Activated naive CD8-positive, alpha-beta T cell treated with anti-CD3 and anti-CD28 coated beads for 36 hours (primary cell): ENCODE measurements around the gene KIRREL1. TPM values are rescaled to one million over a fixed set of nuclear protein-coding genes. Genes with fewer than 3 reads are reported as not detected.

Experiments
- DNase-seq: peaks from one replicate; pipeline ENCODE4 v3.0.0; 2021
- H3K27ac Mint-ChIP-seq: one replicate; pipeline ENCODE4 v1.8.0; 2022; ENCODE audit warnings: mild to moderate bottlenecking, moderate library complexity, mixed read lengths
- H3K27me3 Mint-ChIP-seq: one replicate; pipeline ENCODE4 v1.8.0; 2022; ENCODE audit warnings: mild to moderate bottlenecking, mixed read lengths
- H3K36me3 Mint-ChIP-seq: one replicate; pipeline ENCODE4 v1.8.0; 2021; ENCODE audit warnings: mild to moderate bottlenecking, mixed read lengths
- H3K4me1 Mint-ChIP-seq: one replicate; pipeline ENCODE4 v1.8.0; 2021; ENCODE audit warnings: mixed read lengths
- H3K4me3 Mint-ChIP-seq: one replicate; pipeline ENCODE4 v1.8.0; 2022; ENCODE audit warnings: mild to moderate bottlenecking, moderate library complexity, mixed read lengths
- H3K9me3 Mint-ChIP-seq: one replicate; pipeline ENCODE4 v1.8.0; 2022; ENCODE audit warnings: mixed read lengths
- total RNA-seq, 2 experiments: library from RNA; stranded (reverse); gene quantifications; one replicate each; pipeline ENCODE4 v1.2.3, GENCODE V29; 2021

The KIRREL1 gene
- total RNA-seq, 2 experiments from 2014 or later = 0.10 to 0.16 TPM

- Mint-ChIP-seq H3K36me3 (no peaks in the 10 kb centered on the region), H3K27me3 (no peaks in the 10 kb centered on the region), H3K9me3 (no peaks in the 10 kb centered on the region), H3K4me1 (no peaks in the 10 kb centered on the region), H3K4me3 (no peak overlapping the region), H3K27ac (no peak overlapping the region)
- DNase-seq = no peak
These were observed 55.1 kb downstream of the KIRREL1 start for GRCh38 chr1:158048371-158049067.

GRCh38 chr1:158049853-158050252, 56.4 kb downstream of the KIRREL1 start:
- Mint-ChIP-seq H3K4me1 (no peaks in the 10 kb centered on the region), H3K36me3 (no peaks in the 10 kb centered on the region), H3K27me3 (no peaks in the 10 kb centered on the region), H3K27ac (no peak overlapping the region), H3K9me3 (no peaks in the 10 kb centered on the region), H3K4me3 (no peak overlapping the region)
- DNase-seq = no peak

DNA sequence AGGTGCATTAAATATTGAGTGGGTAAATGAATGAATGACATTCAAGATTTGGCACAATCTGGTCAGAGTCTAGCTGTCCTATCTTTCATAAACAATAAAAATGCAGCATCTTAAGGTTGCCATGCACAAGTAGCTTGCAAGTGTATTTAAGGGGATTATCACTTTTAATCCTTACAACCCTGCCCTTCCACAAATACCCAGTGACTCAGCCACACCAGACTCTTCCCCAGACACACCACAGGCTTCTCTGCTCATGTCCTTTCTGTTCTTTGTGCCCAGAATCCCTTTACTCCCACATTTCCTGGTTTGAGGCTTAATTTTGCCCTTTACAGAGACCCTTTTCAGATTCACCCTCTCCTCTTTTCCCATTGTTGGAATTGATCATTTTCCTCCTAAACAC, 59.8 kb downstream of the KIRREL1 start:
- Mint-ChIP-seq H3K36me3 (no peaks in the 10 kb centered on the region), H3K9me3 (no peaks in the 10 kb centered on the region), H3K4me1 (no peaks in the 10 kb centered on the region), H3K27me3 (no peaks in the 10 kb centered on the region), H3K27ac (no peak overlapping the region), H3K4me3 (no peak overlapping the region)
- no peak for DNase-seq

DNA sequence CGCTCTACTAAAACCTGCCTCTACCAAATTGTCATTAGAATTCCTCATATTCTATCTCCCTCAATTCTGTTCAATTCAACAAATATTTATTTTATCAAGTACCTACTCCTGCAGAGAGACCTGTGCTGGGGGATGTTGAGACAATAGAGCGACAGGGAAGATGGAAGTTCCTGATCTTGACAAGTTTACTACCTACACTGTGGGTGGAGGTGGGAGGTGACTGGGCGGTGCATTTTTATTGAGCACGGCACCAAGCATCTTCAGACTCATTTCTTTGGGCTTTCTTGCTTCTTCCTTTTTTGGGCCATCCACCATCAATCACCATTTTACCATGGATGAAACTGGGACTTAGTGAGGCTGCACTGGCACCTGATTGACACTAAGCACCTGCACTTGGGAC, 61.3 kb downstream of the KIRREL1 start:
- no peaks in the 10 kb centered on the region for H3K36me3 Mint-ChIP-seq
- H3K27ac Mint-ChIP-seq = no peak overlapping the region
- no peaks in the 10 kb centered on the region for H3K27me3 Mint-ChIP-seq
- H3K9me3 Mint-ChIP-seq = no peaks in the 10 kb centered on the region
- no peaks in the 10 kb centered on the region for H3K4me1 Mint-ChIP-seq
- no peak overlapping the region for H3K4me3 Mint-ChIP-seq
- DNase-seq = no peak

GRCh38 chr1:158055854-158056253, 62.4 kb downstream of the KIRREL1 start:
- Mint-ChIP-seq H3K36me3 (no peaks in the 10 kb centered on the region), H3K27me3 (no peaks in the 10 kb centered on the region), H3K27ac (no peak overlapping the region), H3K4me3 (no peak overlapping the region), H3K9me3 (no peaks in the 10 kb centered on the region), H3K4me1 (no peaks in the 10 kb centered on the region)
- DNase-seq = no peak

GRCh38 chr1:158056498-158056897, 63.1 kb downstream of the KIRREL1 start:
- H3K27ac Mint-ChIP-seq = no peak overlapping the region
- no peaks in the 10 kb centered on the region for H3K27me3 Mint-ChIP-seq
- H3K36me3 Mint-ChIP-seq = no peaks in the 10 kb centered on the region
- no peaks in the 10 kb centered on the region for H3K4me1 Mint-ChIP-seq
- DNase-seq = no peak
- H3K4me3 Mint-ChIP-seq = no peak overlapping the region
- H3K9me3 Mint-ChIP-seq = no peaks in the 10 kb centered on the region

GRCh38 chr1:158058237-158058985, 65.0 kb downstream of the KIRREL1 start:
- H3K9me3 Mint-ChIP-seq = no peaks in the 10 kb centered on the region
- H3K4me1 Mint-ChIP-seq = no peaks in the 10 kb centered on the region
- H3K4me3 Mint-ChIP-seq = no peak overlapping the region
- no peaks in the 10 kb centered on the region for H3K36me3 Mint-ChIP-seq
- no peak for DNase-seq
- H3K27ac Mint-ChIP-seq = no peak overlapping the region
- H3K27me3 Mint-ChIP-seq = no peaks in the 10 kb centered on the region

- Mint-ChIP-seq H3K4me1 (no peaks in the 10 kb centered on the region), H3K27ac (no peak overlapping the region), H3K9me3 (no peaks in the 10 kb centered on the region), H3K36me3 (no peaks in the 10 kb centered on the region), H3K4me3 (no peak overlapping the region), H3K27me3 (no peaks in the 10 kb centered on the region)
- no peak for DNase-seq
These were observed 66.5 kb downstream of the KIRREL1 start for GRCh38 chr1:158059984-158060383.

DNA sequence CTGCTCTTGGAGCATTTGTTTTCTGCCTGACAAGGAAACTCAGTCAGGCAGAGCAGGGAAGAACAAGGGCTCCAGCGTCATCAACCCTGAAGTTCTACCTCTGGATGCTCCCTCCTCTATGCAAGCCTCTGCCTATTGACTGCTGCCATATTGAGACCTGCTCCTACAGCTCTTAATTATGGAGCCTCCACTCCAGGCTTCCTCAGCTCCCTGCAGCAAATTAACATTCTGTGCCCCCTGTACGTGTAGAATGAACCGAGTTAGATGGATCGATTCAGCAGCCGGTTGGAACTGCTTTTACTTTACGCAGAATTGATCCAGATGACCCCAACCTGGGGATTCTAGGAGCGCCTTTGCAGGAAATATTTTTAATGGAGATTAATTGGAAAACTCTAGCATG, 68.7 kb downstream of the KIRREL1 start:
- H3K36me3 Mint-ChIP-seq = no peaks in the 10 kb centered on the region
- no peaks in the 10 kb centered on the region for H3K4me1 Mint-ChIP-seq
- H3K27ac Mint-ChIP-seq = no peak overlapping the region
- H3K9me3 Mint-ChIP-seq = no peaks in the 10 kb centered on the region
- no peak for DNase-seq
- no peak overlapping the region for H3K4me3 Mint-ChIP-seq
- no peaks in the 10 kb centered on the region for H3K27me3 Mint-ChIP-seq

- H3K9me3 Mint-ChIP-seq = no peaks in the 10 kb centered on the region
- no peaks in the 10 kb centered on the region for H3K36me3 Mint-ChIP-seq
These were observed 74.2 kb downstream of the KIRREL1 start for GRCh38 chr1:158067662-158068061.

DNA sequence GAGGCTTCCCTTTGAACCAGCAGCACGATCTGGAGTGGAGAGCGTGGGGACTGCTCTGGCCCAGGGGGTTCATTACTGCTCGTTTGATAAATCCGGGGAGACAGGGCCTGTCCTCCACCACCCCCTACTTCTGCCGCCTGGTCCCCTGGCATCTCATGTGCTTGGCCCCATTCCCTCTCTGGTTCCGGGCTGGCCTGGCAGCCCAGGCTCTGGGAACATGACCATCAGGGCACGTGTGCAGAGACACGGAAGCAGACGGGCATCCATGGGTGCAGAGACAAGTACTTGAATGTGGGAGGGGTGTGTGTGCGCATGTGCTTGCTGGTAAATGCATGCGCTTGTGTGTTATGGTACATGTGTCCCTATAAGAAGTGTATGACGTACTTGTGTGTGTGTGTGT, 75.5 kb downstream of the KIRREL1 start:
- H3K27ac Mint-ChIP-seq = no peak overlapping the region
- H3K4me3 Mint-ChIP-seq = no peak overlapping the region
- no peaks in the 10 kb centered on the region for H3K4me1 Mint-ChIP-seq
- no peaks in the 10 kb centered on the region for H3K9me3 Mint-ChIP-seq
- no peak for DNase-seq
- H3K36me3 Mint-ChIP-seq = no peaks in the 10 kb centered on the region
- H3K27me3 Mint-ChIP-seq = no peaks in the 10 kb centered on the region

More at GRCh38 chr1:158067662-158068061, 74.2 kb downstream of the KIRREL1 start:
- no peaks in the 10 kb centered on the region for H3K27me3 Mint-ChIP-seq
- no peak overlapping the region for H3K27ac Mint-ChIP-seq
- H3K4me1 Mint-ChIP-seq = no peaks in the 10 kb centered on the region
- DNase-seq = no peak
- H3K4me3 Mint-ChIP-seq = no peak overlapping the region

DNA sequence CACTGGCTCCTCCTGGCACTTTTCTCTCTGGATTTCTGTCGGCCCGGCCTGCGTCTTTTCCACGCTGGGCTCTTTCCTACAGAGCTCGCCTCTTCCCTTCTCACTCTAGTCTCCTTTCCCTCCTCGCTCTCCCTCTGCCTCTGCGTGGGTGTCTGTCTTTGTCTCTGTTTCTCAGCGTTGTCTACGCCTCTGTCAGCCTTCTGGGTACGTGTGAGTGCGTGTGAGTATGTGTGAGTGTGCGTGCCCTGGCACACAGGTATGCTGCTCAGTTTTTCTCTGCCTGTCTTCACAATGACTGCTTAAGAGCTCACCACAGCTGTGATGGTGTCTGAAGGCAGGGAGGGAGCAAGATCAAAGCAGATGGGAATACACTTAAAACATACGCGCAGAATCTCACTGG, 77.7 kb downstream of the KIRREL1 start:
- no peaks in the 10 kb centered on the region for H3K36me3 Mint-ChIP-seq
- no peak for DNase-seq
- no peaks in the 10 kb centered on the region for H3K27me3 Mint-ChIP-seq
- H3K4me3 Mint-ChIP-seq = no peak overlapping the region
- no peak overlapping the region for H3K27ac Mint-ChIP-seq
- no peaks in the 10 kb centered on the region for H3K4me1 Mint-ChIP-seq
- H3K9me3 Mint-ChIP-seq = no peaks in the 10 kb centered on the region

DNA sequence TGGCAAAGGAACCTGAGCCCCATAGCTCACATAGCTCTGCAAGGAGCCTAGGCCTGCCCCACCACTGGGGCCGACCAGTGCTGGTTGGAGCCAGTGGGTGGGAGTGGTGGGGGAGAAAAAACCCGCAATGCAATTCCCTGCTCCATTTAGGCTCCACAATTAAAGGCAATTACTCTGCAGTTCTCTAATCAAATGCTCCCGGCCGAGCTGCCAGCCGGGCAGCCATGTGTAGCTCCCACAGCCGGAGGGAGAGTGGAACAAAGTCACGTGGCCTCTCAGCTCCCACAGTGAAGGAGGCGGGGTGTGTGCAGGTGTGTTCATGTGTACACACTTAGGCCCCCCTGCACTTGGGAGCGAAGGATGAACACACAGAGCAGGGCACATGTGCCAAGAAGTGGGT, 81.6 kb downstream of the KIRREL1 start:
- no peak for DNase-seq
- no peaks in the 10 kb centered on the region for H3K27me3 Mint-ChIP-seq
- no peaks in the 10 kb centered on the region for H3K4me1 Mint-ChIP-seq
- H3K36me3 Mint-ChIP-seq = no peaks in the 10 kb centered on the region
- H3K9me3 Mint-ChIP-seq = no peaks in the 10 kb centered on the region
- no peak overlapping the region for H3K27ac Mint-ChIP-seq
- no peak overlapping the region for H3K4me3 Mint-ChIP-seq

- H3K4me1 Mint-ChIP-seq = no peaks in the 10 kb centered on the region
- no peak for DNase-seq
- no peaks in the 10 kb centered on the region for H3K36me3 Mint-ChIP-seq
- H3K27ac Mint-ChIP-seq = no peak overlapping the region
- H3K4me3 Mint-ChIP-seq = no peak overlapping the region
- no peaks in the 10 kb centered on the region for H3K9me3 Mint-ChIP-seq
- no peaks in the 10 kb centered on the region for H3K27me3 Mint-ChIP-seq
These were observed 83.0 kb downstream of the KIRREL1 start for GRCh38 chr1:158076441-158076840.

GRCh38 chr1:158077411-158078256, 84.2 kb downstream of the KIRREL1 start:
- Mint-ChIP-seq H3K4me3 (no peak overlapping the region), H3K27me3 (no peaks in the 10 kb centered on the region), H3K9me3 (no peaks in the 10 kb centered on the region), H3K4me1 (no peaks in the 10 kb centered on the region), H3K27ac (no peak overlapping the region), H3K36me3 (no peaks in the 10 kb centered on the region)
- DNase-seq = no peak
